Adrenal gland (tissue), 5 donors: ENCODE results near the gene SEMA6A.

Source experiments
- POLR2A ChIP-seq, 2 donors: fragments of 450-650 bp; IDR thresholded peaks; one replicate each; pipeline ENCODE4 v1.6.1; 2017; ENCODE audit warnings: antibody characterized with exemption in 2 of 2, mild to moderate bottlenecking in 2 of 2, moderate library complexity in 1 of 2
- TF ChIP-seq, protein P1 (sequence below), 6 experiments: fragments of 450-650 bp in 4 of 6; fragments of 200-600 bp in 2 of 6; sonication (generic) in 1 of 6; IDR thresholded peaks; 1 replicate in 5 of 6; 2 replicates in 1 of 6; pipeline versions ENCODE4 v1.5.1 to v1.8.0; 2016 to 2021; ENCODE audit warnings: antibody characterized with exemption in 6 of 6, mild to moderate bottlenecking in 2 of 6, moderate library complexity in 1 of 6
- donor health status: DM: no; HTN: no; CAD: no.

DNA sequence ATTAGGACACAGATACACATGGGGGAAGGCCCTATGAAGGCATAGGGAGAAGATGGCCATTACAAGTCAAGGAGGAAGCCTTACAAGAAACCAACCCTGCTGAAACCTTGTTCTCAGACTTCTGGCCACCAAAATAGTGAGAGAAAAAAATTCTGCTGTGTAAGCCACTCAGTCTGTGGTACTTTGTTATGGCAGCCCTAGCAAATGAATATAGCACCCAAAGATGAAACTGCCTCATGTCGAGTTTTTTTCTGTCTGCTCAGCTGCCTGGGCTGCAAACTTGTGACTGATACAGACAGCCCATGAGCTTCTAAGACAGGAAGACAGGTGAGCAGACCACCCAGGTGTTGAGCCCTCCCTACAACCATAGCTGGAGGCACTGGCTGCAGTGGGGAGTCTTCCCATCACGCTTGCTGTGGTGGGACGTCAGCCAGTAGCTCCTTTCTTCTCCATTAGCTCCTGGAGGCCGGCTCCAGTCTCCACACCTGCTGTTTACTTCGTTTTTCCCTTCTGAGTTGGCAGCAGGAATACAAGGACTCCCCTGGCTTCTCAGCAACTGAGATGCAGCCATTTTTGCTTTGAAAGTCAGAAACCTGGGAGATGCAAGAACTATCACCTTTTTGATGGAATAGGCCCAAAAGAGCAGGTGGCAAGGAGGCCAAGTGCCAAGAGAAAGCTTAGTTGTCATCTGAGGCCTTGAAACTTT lies 164.9 kb downstream of the SEMA6A start:
- TF ChIP-seq, protein P1, sequence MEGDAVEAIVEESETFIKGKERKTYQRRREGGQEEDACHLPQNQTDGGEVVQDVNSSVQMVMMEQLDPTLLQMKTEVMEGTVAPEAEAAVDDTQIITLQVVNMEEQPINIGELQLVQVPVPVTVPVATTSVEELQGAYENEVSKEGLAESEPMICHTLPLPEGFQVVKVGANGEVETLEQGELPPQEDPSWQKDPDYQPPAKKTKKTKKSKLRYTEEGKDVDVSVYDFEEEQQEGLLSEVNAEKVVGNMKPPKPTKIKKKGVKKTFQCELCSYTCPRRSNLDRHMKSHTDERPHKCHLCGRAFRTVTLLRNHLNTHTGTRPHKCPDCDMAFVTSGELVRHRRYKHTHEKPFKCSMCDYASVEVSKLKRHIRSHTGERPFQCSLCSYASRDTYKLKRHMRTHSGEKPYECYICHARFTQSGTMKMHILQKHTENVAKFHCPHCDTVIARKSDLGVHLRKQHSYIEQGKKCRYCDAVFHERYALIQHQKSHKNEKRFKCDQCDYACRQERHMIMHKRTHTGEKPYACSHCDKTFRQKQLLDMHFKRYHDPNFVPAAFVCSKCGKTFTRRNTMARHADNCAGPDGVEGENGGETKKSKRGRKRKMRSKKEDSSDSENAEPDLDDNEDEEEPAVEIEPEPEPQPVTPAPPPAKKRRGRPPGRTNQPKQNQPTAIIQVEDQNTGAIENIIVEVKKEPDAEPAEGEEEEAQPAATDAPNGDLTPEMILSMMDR (IDR thresholded peaks at IDR 0.05), result no peak
- TF ChIP-seq POLR2A (IDR thresholded peaks at IDR 0.05), result no peak
